Activated CD8-positive, alpha-beta memory T cell treated with anti-CD3 and anti-CD28 coated beads, Interleukin-2, amount 50 U/mL, for 4 hours (primary cell): ENCODE results near the gene LRIT3.

Experiments
- DNase-seq: peaks from one replicate; pipeline ENCODE4 v3.0.0-alpha.2; 2020

The LRIT3 gene

GRCh38 chr4:109912706-109913595 is 65.0 kb downstream of the LRIT3 start, which contains the start of gene EGF:
Gene EGF (plus strand): TSS chr4:109912883. CDS start chr4:109913336, 453 bp downstream.
- DNase-seq = no peak

DNA sequence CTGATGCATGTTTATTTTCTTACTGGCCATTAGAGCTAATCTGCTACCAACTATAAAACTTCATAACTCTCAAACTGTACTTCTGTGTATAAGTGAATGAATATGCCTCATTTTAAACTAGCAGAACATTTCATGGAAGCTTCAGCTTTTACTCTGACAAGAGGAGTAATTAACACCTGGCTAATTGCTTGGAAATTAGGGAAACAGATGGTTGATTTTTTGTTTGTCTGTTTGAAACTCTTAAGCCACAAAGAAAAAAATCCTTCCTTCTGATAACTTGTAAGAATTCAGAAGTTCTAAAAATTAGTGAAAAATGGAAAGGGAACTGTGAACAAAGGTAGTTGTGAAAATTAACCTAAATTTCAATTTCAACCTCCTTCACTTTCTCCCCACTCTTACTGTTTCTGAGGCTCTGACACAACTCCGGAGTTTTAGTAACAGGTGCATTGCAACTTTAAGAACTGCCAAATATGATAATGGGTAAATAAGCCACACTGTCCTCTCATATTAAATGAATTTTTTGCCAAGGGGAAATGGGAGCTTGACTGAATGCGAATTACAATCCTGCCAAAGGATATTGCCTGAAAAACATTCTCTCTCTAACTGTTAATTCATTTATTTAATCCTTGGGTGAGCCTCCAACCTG is 65.8 kb downstream of the LRIT3 start:
- no peak for DNase-seq

- DNase-seq = no peak
Measured at GRCh38 chr4:109914322-109914721, 66.4 kb downstream of the LRIT3 start.

GRCh38 chr4:109915385-109916026 is 67.6 kb downstream of the LRIT3 start:
- no peak for DNase-seq

- DNase-seq = no peak
Measured at GRCh38 chr4:109916027-109916409, 68.1 kb downstream of the LRIT3 start.

DNA sequence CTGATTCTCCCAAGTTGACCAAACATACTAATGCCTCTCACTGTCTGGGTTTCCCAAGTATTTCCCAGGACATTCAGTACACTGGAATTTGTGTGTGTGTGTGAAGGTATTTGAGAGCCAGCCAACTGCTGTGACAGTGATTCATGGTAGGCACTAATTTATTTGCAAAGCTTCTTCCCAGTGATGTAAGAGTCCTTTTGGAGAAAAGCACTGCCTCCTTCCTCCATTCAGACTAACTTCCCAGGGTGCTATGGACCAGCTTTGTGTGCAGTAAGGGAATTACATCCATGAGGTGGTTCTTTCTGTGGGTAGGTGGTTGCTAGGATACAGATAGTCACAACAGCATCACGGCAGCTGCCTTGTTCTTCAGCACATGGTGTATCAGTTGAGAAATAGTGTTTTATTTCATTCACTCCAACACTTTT is 73.5 kb downstream of the LRIT3 start:
- no peak for DNase-seq
